HG02973 (cell line): ENCODE results near the gene FURIN.
A peak's percentile ranks its signal among the peaks of the same experiment; 100 is the strongest.

ENCODE experiments used
- ATAC-seq: cut with Tn5 transposase; IDR thresholded peaks from one replicate; pipeline ENCODE4 v1.9.1; 2021; ENCODE audit warnings: moderate library complexity; ENCODE audit not compliant: unreplicated experiment

FURIN gene

DNA sequence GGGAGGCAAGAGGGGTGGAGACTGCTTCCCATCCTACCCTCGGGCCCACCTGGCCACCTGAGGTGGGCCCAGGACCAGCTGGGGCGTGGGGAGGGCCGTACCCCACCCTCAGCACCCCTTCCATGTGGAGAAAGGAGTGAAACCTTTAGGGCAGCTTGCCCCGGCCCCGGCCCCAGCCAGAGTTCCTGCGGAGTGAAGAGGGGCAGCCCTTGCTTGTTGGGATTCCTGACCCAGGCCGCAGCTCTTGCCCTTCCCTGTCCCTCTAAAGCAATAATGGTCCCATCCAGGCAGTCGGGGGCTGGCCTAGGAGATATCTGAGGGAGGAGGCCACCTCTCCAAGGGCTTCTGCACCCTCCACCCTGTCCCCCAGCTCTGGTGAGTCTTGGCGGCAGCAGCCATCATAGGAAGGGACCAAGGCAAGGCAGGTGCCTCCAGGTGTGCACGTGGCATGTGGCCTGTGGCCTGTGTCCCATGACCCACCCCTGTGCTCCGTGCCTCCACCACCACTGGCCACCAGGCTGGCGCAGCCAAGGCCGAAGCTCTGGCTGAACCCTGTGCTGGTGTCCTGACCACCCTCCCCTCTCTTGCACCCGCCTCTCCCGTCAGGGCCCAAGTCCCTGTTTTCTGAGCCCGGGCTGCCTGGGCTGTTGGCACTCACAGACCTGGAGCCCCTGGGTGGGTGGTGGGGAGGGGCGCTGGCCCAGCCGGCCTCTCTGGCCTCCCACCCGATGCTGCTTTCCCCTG lies 13.8 kb downstream of the FURIN start:
- ATAC-seq = no peak

- ATAC-seq = no peak
These were observed 14.6 kb downstream of the FURIN start for GRCh38 chr15:90882781-90883525.

DNA sequence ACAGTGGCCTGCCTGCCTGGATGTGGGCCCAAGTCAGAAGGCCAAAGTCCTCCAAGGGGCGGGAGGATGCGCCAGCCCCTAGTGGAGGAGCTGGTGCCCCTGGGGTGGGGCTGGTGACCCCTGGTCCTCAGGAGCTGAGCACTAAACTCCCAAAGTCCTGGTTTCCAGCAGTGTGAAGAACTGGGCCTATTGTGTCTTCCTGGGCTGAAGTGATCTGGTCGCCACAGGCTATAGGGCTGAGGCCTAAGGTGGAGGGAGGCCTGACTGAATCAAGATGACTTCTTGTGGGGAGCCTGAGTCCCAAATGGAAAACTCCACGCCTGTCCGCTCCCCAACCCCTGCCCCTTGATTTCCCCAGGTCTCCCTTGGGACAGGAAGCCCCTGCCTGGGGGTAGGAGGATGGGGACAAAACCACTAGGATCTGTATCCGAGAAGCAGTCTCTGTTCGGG lies 15.2 kb downstream of the FURIN start:
- ATAC-seq = no peak

- no peak for ATAC-seq
These were observed 15.8 kb downstream of the FURIN start, which contains the start of gene FES for GRCh38 chr15:90883976-90884718. Gene FES, plus strand, starts transcription at chr15:90884504. Its CDS starts 542 bp downstream, at chr15:90885046.

DNA sequence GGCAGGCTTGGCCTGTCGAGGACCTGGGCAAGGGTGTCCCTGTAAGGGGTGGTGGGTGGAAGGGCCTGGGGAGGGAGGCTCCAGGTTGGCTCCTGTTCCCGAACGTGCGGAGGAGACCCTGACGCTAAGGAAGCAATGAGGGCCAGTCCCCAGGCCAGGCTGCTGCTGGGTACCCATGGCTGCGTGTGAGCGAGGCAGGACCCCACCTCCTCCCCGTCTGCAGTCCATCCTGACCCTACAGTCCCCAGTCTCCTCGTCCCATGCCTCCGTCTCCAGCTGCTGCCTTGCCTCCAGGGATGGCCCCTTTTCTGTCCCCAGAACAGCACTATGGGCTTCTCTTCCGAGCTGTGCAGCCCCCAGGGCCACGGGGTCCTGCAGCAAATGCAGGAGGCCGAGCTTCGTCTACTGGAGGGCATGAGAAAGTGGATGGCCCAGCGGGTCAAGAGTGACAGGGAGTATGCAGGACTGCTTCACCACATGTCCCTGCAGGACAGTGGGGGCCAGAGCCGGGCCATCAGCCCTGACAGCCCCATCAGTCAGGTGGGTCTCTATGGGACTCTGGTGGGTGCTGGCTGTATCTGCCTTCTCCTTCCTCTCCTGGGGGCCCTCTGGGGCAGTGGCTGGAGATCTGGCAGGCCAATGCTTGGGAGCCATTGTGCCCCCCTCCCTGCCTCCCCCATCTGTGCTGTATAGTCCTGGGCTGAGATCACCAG lies 16.5 kb downstream of the FURIN start:
- ATAC-seq = no peak

- ATAC-seq = no peak
These were observed 17.3 kb downstream of the FURIN start for GRCh38 chr15:90885432-90886290.

GRCh38 chr15:90886291-90886614 lies 17.9 kb downstream of the FURIN start:
- ATAC-seq = no peak

- no peak for ATAC-seq
These were observed 18.7 kb downstream of the FURIN start for GRCh38 chr15:90887037-90887481.

DNA sequence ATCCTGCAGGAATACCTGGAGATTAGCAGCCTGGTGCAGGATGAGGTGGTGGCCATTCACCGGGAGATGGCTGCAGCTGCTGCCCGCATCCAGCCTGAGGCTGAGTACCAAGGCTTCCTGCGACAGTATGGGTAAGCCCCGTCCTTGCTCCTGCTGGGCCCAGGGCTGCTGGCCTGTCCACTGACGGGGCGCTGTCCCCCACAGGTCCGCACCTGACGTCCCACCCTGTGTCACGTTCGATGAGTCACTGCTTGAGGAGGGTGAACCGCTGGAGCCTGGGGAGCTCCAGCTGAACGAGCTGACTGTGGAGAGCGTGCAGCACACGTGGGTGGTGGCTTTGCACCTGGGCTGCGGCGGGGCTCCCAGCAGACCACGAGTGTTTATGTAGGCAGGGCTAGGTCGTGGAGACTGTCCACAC lies 20.9 kb downstream of the FURIN start:
- ATAC-seq = no peak

DNA sequence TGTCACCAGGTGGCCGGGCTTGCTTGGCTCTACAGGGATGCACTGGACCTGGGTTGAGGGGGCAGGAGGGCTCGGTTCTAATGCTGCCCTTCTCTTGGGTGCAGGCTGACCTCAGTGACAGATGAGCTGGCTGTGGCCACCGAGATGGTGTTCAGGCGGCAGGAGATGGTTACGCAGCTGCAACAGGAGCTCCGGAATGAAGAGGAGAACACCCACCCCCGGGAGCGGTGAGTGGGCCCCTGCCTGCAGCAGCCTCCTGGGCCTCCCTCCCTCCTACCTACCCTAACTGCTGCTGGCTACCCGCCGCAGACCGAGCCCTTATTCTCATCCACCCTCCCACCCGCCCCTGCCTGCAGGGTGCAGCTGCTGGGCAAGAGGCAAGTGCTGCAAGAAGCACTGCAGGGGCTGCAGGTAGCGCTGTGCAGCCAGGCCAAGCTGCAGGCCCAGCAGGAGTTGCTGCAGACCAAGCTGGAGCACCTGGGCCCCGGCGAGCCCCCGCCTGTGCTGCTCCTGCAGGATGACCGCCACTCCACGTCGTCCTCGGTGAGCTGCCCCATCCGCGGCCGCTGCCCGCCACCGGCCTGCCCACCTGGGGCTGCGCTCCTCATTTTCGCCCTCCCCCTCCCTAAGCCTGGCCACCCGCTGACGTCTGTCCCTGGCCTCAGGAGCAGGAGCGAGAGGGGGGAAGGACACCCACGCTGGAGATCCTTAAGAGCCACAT lies 21.5 kb downstream of the FURIN start:
- ATAC-seq = no peak

GRCh38 chr15:90890839-90891238 lies 22.5 kb downstream of the FURIN start:
- ATAC-seq = no peak

GRCh38 chr15:90891346-90891949 lies 23.1 kb downstream of the FURIN start:
- ATAC-seq = no peak

GRCh38 chr15:90892023-90892422 lies 23.6 kb downstream of the FURIN start:
- no peak for ATAC-seq

DNA sequence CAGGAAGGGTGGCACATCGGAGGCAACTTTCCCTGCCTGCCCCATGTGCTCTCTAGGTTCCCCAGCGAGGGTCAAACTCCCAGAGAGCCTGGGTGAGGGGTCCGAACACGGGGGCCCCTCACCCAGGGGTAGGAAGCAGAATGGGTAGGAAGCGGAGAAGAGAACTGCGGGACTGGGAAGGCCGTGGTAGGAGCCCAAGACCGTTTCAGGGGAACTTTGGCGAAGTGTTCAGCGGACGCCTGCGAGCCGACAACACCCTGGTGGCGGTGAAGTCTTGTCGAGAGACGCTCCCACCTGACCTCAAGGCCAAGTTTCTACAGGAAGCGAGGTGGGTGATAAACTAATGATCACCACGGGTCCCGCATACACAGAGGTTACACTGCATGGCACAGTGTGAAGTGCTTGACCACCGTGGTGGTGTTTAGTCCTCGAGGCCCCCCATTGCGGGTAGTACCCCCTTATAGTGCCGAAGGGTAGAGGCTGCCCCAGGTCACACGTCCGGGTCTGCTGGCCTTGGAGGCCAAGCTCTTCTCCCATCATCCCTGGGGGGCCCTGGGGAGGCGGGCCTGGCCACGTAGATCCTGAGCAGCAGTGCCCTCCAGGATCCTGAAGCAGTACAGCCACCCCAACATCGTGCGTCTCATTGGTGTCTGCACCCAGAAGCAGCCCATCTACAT lies 24.2 kb downstream of the FURIN start:
- ATAC-seq = no peak

DNA sequence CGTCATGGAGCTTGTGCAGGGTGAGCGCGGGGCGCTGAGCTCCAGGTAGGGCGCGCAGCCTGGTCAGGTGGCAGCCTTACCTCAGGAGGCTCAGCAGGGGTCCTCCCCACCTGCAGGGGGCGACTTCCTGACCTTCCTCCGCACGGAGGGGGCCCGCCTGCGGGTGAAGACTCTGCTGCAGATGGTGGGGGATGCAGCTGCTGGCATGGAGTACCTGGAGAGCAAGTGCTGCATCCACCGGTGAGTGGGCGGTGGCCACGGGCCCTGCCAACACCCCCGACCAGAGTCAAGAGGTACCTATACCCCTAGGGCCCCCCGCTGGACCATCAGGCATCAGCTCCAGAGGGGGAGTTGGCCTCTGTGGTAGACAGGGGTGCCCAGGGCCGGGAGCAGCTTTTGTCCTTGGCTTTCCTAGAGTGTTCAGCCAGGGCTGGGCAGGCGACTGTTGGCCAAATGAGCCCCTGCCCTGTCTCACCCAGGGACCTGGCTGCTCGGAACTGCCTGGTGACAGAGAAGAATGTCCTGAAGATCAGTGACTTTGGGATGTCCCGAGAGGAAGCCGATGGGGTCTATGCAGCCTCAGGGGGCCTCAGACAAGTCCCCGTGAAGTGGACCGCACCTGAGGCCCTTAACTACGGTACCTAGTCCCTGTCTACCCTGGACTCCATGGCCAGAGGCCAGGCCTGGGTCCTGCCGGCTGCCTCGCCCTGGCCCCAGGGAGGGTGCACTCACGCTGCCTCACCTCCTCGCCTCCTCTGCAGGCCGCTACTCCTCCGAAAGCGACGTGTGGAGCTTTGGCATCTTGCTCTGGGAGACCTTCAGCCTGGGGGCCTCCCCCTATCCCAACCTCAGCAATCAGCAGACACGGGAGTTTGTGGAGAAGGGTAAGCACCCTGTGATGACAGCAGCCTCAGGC lies 25.0 kb downstream of the FURIN start:
- no peak for ATAC-seq

- ATAC-seq = no peak
These were observed 27.3 kb downstream of the FURIN start for GRCh38 chr15:90895571-90896117.

- ATAC-seq = peak; percentile 54
These were observed 28.8 kb downstream of the FURIN start for GRCh38 chr15:90897131-90897655.
